Measurements from ENCODE around the gene MMRN2.

Gene MMRN2

GRCh38 chr10:86938260-86938659 lies 19.2 kb downstream of the MMRN2 start:
- DNase-seq: peak; percentile 49

GRCh38 chr10:86937502-86938154 lies 19.8 kb downstream of the MMRN2 start:
- peak; percentile 49 for DNase-seq

- DNase-seq: peak; percentile 58
Observed at GRCh38 chr10:86936661-86937501, 20.5 kb downstream of the MMRN2 start.

GRCh38 chr10:86934162-86934711 lies 23.2 kb downstream of the MMRN2 start:
- DNase-seq: peak; percentile 78

- no peak for DNase-seq
Observed at GRCh38 chr10:86932674-86933073, 24.7 kb downstream of the MMRN2 start.

- DNase-seq: no peak
Observed at GRCh38 chr10:86931872-86932271, 25.5 kb downstream of the MMRN2 start.

GRCh38 chr10:86929468-86930380 lies 27.7 kb downstream of the MMRN2 start:
- DNase-seq: no peak

- no peak for DNase-seq
Observed at GRCh38 chr10:86922553-86922961, 34.9 kb downstream of the MMRN2 start.

GRCh38 chr10:86918022-86918471 lies 39.4 kb downstream of the MMRN2 start:
- DNase-seq: no peak

GRCh38 chr10:86914734-86915133 lies 42.7 kb downstream of the MMRN2 start:
- no peak for DNase-seq

- DNase-seq: no peak
Observed at GRCh38 chr10:86905429-86905828, 52.0 kb downstream of the MMRN2 start.

GRCh38 chr10:86904600-86904999 lies 52.8 kb downstream of the MMRN2 start:
- no peak for DNase-seq

GRCh38 chr10:86900955-86901354 lies 56.5 kb downstream of the MMRN2 start:
- no peak for DNase-seq

GRCh38 chr10:86899670-86900276 lies 57.6 kb downstream of the MMRN2 start:
- DNase-seq: peak; percentile 69

- peak; percentile 67 for DNase-seq
Observed at GRCh38 chr10:86899132-86899531, 58.3 kb downstream of the MMRN2 start.

GRCh38 chr10:86898511-86898910 lies 58.9 kb downstream of the MMRN2 start:
- no peak for DNase-seq

- DNase-seq: no peak
Observed at GRCh38 chr10:86889997-86890396, 67.4 kb downstream of the MMRN2 start.

- no peak for DNase-seq
Observed at GRCh38 chr10:86888585-86889381, 68.6 kb downstream of the MMRN2 start.

Measured in islet precursor cell (in vitro differentiated cells).